ENCODE data around the gene ODAD2. TPM values are rescaled to one million over a fixed set of nuclear protein-coding genes. Genes with fewer than 3 reads are reported as not detected.

The ODAD2 gene
- total RNA-seq, 4 donors from 2014 or later: 0.14 to 0.48 TPM; not detected in 2

GRCh38 chr10:27815261-27815660 lies 183.6 kb downstream of the ODAD2 start:
- TF ChIP-seq POLR2AphosphoS5 (IDR thresholded peaks at IDR 0.05): no peak
- no peak for TF ChIP-seq POLR2A (IDR thresholded peaks at IDR 0.05)
- TF ChIP-seq CTCF (IDR thresholded peaks at IDR 0.05): no peak
- TF ChIP-seq EP300 (IDR thresholded peaks at IDR 0.05; ENCODE audit: low read depth): no peak
- Histone ChIP-seq H3K4me1 (peaks cover 0 to 4% (median 3%) of the 10 kb centered on the region in 4 donors), H3K4me3 (no peak overlapping the region), H3K36me3 (no peaks in the 10 kb centered on the region), H3K9me3 (no peaks in the 10 kb centered on the region), H3K27me3 (no peaks in the 10 kb centered on the region), H3K27ac (no peak overlapping the region)
- 69 to 82% methylated on average over 3 of the region's 3 CpGs for WGBS, 2 donors (ENCODE audit: low coverage in 1 of 2)
- DNase-seq: no peak
- in situ Hi-C loops (cut with MboI; ENCODE audit: low pct_ligation_motif_present in 1 of 4, low pct_unique_long_range_greater_than_20kb in 1 of 4, low sequenced_read_pairs in 3 of 4): no loop called here
- intact Hi-C loops (cut with DNase I; ENCODE audit: low total_unique reads): no loop called here

- in situ Hi-C loops (cut with MboI; ENCODE audit: low pct_ligation_motif_present in 1 of 4, low pct_unique_long_range_greater_than_20kb in 1 of 4, low sequenced_read_pairs in 3 of 4): no loop called here
- H3K36me3 ChIP-seq: no peaks in the 10 kb centered on the region
- DNase-seq: no peak
- no peaks in the 10 kb centered on the region for H3K9me3 ChIP-seq
- H3K4me3 ChIP-seq: no peak overlapping the region
- intact Hi-C loops (cut with DNase I; ENCODE audit: low total_unique reads): no loop called here
- H3K4me1 ChIP-seq: no peaks in the 10 kb centered on the region
- H3K27ac ChIP-seq: no peak overlapping the region
- WGBS, 2 donors (ENCODE audit: low coverage in 1 of 2): 52 to 65% methylated on average over 3 of the region's 4 CpGs
- H3K27me3 ChIP-seq: no peaks in the 10 kb centered on the region
- no peak for TF ChIP-seq CTCF (IDR thresholded peaks at IDR 0.05)
- no peak for TF ChIP-seq POLR2A (IDR thresholded peaks at IDR 0.05)
- no peak for TF ChIP-seq EP300 (IDR thresholded peaks at IDR 0.05; ENCODE audit: low read depth)
- TF ChIP-seq POLR2AphosphoS5 (IDR thresholded peaks at IDR 0.05): no peak
These were observed 193.7 kb downstream of the ODAD2 start for GRCh38 chr10:27805180-27805579.

- no peak overlapping the region for H3K27ac ChIP-seq
- no peak for DNase-seq
- H3K36me3 ChIP-seq: no peaks in the 10 kb centered on the region
- no peaks in the 10 kb centered on the region for H3K27me3 ChIP-seq
- intact Hi-C loops (cut with DNase I; ENCODE audit: low total_unique reads): no loop called here
- H3K4me3 ChIP-seq: no peak overlapping the region
- no peak for TF ChIP-seq CTCF (IDR thresholded peaks at IDR 0.05)
- TF ChIP-seq EP300 (IDR thresholded peaks at IDR 0.05; ENCODE audit: low read depth): no peak
- TF ChIP-seq POLR2A (IDR thresholded peaks at IDR 0.05): no peak
- no peak for TF ChIP-seq POLR2AphosphoS5 (IDR thresholded peaks at IDR 0.05)
- no peaks in the 10 kb centered on the region for H3K9me3 ChIP-seq
- H3K4me1 ChIP-seq: no peaks in the 10 kb centered on the region
- WGBS, 2 donors (ENCODE audit: low coverage in 1 of 2): 86 to 89% methylated on average over 7 of the region's 7 CpGs
- in situ Hi-C loops (cut with MboI; ENCODE audit: low pct_ligation_motif_present in 1 of 4, low pct_unique_long_range_greater_than_20kb in 1 of 4, low sequenced_read_pairs in 3 of 4): no loop called here
These were observed 194.7 kb downstream of the ODAD2 start for GRCh38 chr10:27804136-27804535.

- 90 to 92% methylated on average over 3 of the region's 3 CpGs for WGBS, 2 donors (ENCODE audit: low coverage in 1 of 2)
- Histone ChIP-seq H3K27me3 (no peaks in the 10 kb centered on the region), H3K36me3 (no peaks in the 10 kb centered on the region), H3K4me3 (no peak overlapping the region), H3K9me3 (no peaks in the 10 kb centered on the region), H3K27ac (no peak overlapping the region), H3K4me1 (no peaks in the 10 kb centered on the region)
- no peak for DNase-seq
- TF ChIP-seq CTCF (IDR thresholded peaks at IDR 0.05) (no peak), EP300 (IDR thresholded peaks at IDR 0.05; ENCODE audit: low read depth) (no peak), POLR2A (IDR thresholded peaks at IDR 0.05) (no peak), POLR2AphosphoS5 (IDR thresholded peaks at IDR 0.05) (no peak)
- in situ Hi-C loops (cut with MboI; ENCODE audit: low pct_ligation_motif_present in 1 of 4, low pct_unique_long_range_greater_than_20kb in 1 of 4, low sequenced_read_pairs in 3 of 4): no loop called here
- intact Hi-C loops (cut with DNase I; ENCODE audit: low total_unique reads): no loop called here
These were observed 197.6 kb downstream of the ODAD2 start for GRCh38 chr10:27801171-27801785.

All from transverse colon (tissue), 4 donors.